HG03025 (cell line): Measurements from ENCODE around the gene ARHGEF16.

Source experiments
- ATAC-seq: cut with Tn5 transposase; IDR thresholded peaks from one replicate; pipeline ENCODE4 v1.9.1; 2021; ENCODE audit warnings: mild to moderate bottlenecking, moderate library complexity; ENCODE audit not compliant: unreplicated experiment, low FRiP score

The ARHGEF16 gene

DNA sequence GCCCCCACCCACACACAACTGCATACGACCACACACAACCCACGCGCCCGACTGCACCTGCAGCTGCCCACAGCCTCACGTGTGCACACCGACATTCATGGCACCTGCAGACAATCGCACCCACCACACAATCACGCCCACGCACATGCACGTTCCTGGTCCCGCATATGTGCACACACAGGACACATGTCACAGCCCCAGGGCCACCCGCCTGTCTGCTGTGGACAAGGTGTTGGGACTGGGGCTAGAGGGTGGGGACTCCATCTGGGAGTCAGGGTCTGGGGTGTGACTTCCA, 56.4 kb downstream of the ARHGEF16 start:
- ATAC-seq: no peak

DNA sequence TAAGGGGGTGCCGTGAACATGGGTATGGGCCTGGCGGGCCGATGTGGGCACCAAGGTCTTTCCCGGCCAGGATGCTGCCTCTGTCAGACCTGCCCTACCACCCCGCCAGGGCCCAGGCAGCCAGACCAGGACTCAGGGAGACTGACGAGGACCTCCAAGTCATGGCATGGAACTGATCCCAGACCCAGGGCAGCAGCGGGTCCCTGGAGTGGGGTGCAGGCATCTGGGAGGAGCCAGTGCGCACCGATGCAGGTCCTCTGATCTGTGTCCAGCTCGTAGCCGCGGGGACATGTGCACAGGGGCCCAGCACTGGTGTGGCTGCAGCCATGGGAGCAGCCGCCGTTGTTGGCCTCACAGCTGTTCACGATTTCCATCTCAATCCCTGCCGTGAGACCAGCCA, 56.8 kb downstream of the ARHGEF16 start:
- ATAC-seq: no peak

DNA sequence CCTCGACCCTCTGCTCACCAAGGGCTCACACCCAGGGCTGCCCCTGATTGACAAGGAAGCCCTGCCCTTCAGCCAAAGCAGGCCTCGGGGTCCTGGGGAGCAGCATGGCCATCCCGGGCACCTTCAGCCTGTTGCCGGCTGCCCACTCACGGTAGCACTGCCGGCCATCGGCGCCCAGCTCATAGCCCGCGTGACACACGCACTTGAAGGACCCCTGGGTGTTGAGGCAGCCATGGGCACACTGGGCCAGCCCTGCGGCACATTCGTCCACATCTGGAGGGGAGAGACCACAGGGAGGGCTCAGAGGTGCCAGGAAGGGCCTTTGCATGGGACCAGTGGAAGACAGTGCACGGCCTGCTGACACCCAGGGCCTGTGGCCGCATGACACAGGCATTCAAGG, 57.4 kb downstream of the ARHGEF16 start:
- no peak for ATAC-seq

DNA sequence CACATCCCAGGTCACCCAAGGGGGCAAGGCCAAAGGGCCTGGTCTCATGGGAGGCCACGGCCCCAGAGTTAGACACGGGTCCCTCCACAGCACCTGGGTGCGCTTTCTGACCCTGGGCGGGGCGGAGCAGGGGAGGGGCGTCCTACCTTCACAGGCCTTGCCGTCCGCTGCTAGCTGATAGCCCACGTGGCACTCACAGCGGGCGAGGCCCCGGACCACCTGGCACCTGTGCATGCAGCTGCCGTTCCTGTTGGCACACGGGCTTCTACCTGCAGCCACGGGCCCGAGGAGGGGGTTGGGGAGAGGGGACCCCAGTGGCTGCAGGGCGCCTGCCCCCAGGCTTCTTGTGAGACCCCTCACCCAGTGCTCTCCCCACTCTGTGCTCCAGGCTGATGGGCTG, 59.9 kb downstream of the ARHGEF16 start:
- no peak for ATAC-seq

DNA sequence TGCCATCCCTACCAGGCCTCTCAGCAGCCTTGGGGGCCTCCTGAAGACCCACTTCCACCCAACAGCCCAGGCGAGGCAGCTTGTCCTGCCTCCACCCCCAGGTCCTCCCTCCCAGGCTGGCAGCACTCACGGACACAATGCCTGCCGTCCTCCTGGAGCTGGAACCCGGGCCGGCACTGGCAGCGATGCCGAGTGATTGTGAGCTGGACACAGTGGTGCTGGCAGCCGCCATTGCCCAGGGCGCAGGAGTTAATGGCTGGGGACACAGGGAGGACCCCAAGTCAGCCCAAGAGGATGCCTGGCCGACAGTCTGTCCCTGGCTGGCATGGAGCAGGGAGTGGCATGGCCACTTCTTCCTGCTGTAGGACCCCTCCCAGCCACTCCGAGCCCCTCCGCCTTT, 60.8 kb downstream of the ARHGEF16 start:
- ATAC-seq: no peak

DNA sequence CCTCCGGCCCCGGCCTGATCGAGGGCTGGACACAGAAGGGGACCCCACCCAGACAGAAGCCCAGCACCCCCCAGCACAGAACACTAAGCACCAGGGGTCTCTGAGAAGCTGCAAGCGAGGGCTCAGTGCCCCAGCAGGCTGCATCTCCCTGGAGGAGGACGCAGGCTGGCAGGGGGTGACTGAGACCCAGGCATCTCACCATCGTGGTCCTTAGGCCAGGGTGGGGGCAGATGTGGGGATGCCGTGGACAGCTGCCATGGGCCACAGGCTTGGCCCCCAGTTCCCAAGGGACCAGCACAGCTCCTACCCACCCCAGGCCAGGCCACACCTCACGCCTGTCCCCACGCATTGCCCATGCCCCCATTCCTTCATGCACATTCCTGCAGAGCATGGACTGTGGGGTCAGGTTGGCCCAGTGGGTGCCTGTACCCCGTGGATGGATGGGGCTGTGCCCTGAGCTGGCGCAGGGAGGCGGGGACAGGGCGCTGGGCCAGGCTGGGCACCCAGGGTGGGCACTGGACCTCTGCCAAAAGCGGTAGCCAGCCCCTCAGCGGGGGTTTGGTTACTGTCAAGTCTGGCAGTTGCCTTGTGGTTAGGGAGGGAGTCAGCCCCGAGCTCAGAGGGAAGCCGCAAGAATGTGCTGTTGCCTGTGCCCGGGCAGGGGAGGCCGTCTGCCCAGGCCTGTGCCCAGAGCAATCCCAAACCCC, 61.5 kb downstream of the ARHGEF16 start:
- no peak for ATAC-seq

DNA sequence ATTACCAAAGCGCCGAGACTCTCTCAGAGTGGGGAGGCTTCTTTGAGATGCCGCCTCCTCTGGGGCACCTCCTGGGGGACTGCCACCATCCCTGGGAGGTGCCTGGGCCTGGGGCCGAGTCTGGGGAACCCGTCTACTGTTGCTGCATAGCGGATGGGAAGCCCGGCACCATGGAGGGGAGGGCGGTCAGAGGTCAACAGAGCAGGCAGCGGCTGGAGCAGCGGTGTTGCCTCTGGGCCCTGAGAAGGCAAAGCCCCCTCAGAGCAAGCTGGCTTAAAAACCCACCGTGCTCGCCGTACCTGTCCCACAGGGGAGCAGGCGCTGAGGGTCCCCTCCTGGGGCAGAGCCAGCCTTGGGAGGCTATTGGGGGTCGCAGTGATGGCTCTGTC, 62.0 kb downstream of the ARHGEF16 start:
- ATAC-seq: no peak

DNA sequence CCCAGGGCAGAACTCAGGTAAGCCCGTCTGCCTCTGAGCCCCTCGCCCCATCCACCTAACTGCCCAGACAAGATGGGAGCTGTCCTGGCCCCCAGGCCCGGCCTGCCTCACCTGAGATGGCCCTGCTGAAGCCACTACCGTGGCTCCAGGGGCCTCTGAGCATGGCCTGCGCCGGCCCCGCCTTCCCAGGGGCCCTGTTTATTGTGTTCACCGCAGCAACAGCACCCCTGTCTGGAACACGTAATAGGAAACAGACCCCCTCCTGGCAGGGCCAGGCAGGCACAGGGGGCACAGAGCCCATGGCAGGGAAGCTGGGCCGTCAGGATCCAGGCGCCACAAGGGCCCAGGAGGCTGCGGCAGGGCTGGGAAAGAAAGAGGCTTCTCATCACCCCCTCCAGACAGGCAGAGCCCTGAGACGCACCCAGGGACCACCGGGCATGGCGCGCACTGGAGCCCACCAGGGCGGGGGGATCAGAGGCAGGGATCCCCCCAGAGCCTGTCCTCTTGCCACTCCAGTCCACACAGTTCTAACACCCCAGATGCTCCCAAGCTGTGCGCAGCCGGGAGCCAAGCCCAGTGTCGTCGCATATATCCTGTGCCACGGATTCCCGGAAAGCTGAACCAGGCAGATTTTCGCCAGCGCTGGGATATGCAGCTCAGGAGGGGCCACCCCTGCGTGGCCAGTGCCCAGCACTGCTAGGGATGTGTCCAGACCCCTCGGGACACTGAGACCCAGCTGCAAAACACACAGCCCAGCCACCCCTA, 62.6 kb downstream of the ARHGEF16 start:
- ATAC-seq: no peak

DNA sequence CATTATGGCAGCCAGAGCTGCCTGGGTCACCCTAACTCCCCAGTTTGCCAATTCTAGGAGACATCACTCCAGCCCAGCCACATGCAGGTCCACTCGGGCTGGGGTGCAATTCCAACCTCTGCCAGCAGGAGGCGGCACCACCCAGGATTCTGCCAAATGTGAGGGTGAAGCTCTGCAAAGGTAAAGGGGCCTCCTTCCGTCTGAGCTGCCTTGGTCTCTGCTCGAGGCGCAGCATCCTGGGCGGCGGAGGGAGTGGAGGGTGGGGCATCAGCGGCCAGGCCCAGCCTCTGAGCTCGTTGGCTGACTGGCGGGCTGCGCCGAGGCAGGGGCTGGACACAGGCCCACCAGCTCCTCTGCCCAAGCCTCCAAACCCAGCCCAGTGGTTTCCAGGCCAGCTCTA, 63.8 kb downstream of the ARHGEF16 start:
- ATAC-seq: no peak

DNA sequence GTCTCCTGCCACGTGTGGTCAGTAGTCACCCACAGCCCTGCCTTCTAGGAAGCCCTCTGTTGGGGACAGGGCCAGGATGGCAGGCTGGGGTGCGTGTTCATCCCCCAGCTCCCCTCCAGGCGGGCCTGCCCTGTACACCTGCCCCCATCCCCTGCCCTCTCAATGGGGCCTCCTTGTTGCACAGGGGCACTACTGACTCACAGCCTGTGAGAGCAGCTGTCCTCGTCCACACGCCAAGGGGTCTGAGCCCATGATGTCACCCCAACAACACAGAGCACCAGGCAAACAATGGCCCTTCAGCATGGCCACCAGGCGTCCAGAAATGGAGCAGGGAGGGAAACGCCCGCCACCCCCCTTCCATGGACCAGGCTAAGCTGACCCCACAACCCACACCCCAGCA, 64.3 kb downstream of the ARHGEF16 start:
- ATAC-seq: no peak

DNA sequence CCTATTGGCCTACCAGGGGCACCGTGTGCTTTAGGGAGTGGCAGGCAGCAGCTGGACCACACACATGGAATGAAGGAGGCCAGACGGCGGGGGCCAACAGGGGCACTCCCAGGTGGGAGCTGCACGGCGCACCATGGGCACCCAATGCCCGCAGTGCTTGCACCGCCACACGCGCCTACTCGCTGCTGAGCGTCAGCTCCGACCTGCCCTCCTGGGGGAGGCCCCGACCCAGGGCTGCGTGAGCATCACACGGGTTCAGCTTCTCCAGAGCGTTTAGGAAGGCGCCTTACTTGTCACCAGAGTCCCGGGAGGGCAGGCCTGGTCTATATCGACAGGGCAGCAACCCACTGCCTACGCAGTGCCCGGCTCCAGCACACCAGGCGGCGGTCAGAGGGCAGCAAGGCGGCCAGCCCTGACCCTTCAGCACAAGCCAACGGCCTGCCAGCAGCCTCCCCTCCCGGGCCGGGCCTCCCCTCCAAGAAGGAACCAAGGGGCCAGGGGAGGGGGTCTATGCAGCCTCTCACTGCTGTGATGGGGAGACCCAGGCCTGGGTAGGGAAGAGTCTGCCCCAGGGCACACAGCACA, 64.9 kb downstream of the ARHGEF16 start:
- no peak for ATAC-seq

DNA sequence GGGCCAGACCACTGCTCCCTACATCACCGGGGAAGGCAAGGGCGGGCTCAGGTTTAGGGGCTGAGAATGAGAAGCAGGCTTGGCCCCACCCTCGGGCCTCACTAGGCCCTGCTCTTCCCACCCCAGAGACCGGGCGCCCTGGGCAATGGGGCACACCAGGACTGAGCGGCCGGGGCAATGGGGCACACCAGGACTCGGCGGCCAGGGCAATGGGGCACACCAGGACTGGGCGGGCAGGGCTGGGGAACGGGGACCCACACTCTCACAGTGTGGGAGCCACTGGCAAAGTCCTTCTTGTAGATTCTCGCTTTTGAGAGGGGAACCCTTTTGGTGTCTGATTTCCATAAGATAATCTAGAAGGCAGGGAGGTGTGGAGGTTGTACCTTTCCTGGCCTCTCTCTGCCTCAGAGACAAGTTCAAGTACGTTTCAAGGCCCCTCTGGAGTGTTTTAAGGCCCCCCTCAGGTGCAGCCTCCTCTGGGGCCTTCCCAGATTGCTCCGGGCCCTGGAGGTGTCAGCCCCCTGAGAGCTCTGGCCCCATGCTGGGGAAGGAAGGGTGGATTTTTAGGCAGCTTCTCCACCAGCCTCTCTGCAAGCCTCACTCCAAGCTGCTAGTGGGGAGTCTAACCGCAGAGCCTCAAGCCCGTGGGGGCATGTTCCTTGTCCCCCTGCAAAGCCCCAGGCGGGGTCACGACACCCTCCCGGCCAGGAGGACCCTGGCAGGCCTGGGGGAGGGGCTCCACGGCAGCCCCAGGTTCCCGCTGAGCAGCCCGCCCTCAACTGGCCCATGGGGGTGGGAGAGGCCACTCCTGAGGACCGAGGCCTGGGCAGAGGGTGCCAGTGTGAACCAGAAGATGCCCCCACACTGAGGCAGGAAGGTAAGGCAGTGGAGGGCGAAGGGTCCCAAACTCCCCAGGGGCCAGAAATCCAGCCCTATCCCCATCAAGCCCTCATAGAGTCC, 66.2 kb downstream of the ARHGEF16 start:
- no peak for ATAC-seq

DNA sequence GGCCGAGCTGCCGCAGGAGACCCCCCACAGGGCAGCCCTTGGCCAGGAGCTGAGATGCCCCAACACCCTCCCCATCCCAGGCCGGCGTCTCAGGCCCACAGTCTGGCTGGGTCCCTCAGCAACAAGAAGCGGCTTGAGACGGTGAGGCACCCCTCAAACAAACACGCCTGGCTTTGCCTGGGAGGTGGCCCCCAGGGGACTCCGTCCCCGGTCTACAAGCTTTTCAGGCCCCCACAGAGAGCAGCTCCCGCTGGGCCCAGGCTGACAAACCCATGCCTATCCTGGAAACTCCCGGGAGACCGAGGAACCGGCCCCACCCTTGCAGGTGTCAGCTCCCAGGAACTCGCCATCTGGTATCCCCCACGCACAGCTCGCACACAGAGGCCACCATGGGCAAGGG, 67.0 kb downstream of the ARHGEF16 start:
- ATAC-seq: no peak

DNA sequence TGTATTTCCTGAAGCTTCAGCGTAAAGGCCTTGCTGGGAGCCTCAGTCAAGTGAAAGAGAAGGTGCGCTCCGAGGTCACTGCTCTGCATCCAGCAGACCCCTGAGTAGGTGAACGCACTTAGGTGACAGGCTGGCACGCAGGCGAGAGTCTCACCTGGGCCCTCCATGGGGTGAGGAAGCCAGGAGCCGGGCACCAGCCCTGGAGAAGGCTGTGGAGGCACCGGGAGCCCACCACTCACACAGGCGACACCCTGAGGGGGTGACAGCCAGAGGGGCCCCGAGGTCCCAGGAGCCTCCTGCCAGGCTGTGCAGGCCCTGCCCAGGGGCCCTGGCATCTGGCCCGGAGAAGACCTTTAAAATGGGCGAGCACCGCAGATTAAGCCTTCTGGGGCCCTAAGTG, 67.6 kb downstream of the ARHGEF16 start:
- no peak for ATAC-seq

DNA sequence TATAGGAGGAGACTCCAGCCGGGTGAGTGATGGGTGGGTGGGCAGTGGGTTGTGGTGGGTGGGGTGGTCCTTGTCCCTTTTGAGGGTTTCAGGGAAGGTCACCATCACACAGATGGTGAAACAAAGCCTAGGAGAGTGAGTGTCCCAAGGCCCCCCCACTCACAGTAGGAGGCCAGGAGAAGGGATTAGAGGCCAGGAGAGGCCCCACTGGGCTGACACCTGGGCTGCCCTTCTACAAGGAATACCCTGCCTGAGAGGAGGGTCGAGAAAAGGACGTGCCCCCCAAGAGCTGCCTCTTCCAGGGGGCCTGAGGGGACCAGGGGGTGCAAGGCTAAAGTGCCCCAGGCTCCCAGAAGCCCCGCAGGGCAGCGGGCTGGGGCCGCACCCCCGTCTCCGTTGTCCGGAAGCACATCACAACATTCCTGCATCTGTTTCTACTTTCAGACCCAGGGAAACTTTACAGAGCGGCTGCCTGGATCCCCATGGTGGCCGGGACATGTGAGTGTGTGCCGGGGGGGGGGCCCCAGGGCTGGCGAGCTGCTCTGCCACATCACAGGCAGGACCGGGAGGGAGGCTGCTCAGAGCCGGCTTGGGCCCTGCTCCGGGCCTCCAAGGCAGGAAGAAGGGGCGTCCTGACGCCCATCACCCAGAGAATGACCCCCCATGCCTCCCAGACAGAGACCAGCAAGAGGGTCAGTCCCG, 68.2 kb downstream of the ARHGEF16 start:
- ATAC-seq: no peak

DNA sequence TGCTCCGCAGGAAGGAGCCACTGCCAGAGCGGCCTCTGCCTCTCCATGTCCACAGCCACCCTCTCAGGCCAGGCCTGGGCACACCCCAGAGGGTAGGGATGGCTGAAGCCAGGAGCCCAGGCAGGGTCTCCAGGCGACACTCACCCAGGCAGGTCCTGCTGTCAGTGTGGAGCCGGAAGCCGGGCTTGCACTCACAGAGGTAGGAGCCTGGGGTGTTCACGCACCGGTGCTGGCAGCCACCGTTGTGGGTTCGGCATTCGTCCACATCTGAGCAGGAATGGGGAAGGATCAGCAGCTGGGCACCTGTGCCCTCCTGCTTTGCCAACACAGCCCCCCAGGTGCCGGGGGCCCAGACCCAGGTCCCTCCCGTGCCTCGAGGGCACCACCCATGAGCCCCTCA, 69.5 kb downstream of the ARHGEF16 start:
- ATAC-seq: no peak

DNA sequence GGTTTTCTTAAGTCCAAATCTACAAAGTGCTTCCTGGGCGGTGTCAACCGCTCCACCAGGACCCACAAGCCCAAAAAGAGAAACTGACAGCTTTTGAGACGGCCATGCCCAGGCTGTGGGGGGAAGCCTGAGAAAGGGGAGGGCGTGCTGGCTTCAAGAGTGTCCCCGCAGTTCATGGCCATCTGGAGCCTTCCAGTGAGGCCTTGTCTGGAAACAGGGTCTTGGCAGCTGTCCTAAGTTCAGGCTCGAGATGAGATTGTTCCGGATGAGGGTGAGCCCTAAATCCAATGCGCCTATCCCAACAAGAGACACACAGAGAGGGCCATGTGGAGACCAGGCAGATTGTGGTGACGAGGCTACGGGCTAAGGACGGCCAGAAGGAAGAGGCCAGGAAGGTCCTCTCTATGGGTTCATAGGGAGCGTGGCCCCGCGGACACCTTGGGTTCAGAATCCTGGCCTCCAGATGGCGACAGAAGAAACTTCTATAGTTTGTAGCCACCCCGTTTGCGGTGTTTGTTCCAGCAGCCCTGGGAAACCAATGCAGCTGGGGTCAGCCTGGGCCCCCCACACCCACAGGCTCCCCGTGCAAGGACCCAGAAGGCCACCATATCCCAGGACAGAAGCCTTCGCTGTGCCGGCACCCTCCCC, 70.2 kb downstream of the ARHGEF16 start:
- no peak for ATAC-seq

DNA sequence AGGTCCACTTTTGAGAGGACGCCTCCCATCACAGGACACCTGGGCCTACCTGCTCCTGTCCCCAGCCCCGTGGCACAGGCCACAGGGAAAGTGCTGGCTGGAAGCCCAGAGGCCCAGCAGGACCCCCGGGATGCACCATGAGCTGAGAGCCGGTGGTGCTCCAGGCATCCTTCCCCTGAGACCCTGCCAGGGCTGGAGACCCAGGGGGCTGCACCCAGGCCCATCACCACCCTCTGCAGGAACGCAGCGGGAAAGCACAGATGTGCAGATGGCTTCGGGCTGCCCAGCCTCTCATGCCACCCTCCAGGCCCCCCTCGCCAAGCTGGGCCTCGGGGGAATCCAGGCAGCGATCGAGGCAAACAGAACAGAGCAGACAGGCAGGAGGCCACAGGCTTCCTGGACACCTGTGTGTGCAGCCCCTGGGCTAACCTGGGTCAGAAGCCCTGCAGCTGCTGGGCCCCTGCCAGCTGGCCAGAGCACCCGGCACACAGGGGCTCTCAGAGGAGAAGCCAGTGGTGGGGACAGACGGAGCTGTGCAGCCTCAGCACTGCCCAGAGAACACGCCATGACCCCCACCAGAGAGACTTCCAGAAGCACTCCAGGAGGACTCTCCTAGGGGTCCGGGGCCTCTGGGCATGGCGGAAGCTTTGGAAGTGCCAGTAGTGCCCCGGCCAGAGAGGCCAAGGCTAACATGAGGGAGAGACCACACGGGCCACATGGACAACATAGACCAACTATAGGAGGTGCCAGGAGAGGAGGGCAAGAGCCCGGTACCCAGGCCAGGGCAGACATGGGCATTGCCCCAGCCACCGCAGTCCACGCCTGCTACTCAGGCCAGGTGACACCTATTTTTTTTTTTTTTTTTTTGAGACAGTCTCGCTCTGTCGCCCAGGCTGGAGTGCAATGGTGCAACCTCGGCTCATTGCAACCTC, 71.4 kb downstream of the ARHGEF16 start:
- no peak for ATAC-seq

DNA sequence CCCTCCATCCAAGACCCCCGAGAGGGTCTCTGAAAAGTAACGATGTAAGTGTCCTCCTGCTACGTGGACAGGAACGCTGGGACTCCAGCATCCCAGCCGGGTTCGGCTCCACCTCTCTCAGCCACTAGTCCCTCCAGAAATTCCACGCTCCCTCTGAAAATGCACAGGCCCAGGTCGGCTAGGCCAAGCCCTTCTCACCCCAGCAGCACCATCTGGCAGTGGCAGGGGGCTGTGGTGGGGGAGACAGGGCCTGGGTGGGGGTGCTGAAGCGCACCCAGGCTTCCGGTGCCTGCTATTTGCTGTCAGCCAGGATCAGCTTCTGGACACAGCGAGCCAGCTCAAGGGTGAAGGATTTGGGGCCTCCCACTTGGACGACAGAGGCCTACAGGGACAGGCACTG, 73.3 kb downstream of the ARHGEF16 start:
- no peak for ATAC-seq
